C4-2B (cell line): ENCODE data around the gene SLC8A1.

Source experiments
- CTCF ChIP-seq: fragments of 450-650 bp; conservative IDR thresholded peaks from 2 replicates; pipeline ENCODE4 v1.5.1; 2017; ENCODE audit warnings: mild to moderate bottlenecking
- ZFX ChIP-seq: fragments of 450-650 bp; IDR thresholded peaks from 2 replicates; pipeline ENCODE4 v1.6.1; 2017

- TF ChIP-seq CTCF, result no peak
- TF ChIP-seq ZFX, result no peak
Observed at GRCh38 chr2:40369267-40370006, 82.5 kb downstream of the SLC8A1 start.
